Measurements from ENCODE around the gene NUDT3.
"Not testable (repeated sequence)": the region's sequence is repeated elsewhere in the genome, so short reads cannot be mapped to it uniquely, and the experiment has no call there.

GRCh38 chr6:34245032-34245760 lies 147.3 kb downstream of the NUDT3 start:
- TF ChIP-seq CTCF (IDR thresholded peaks at IDR 0.05); ZFX (IDR thresholded peaks at IDR 0.05; ENCODE audit: borderline replicate concordance): not testable (repeated sequence)

All from 22Rv1 (cell line).